GM21619 (cell line): ENCODE data around the gene IGSF23.

Source experiments
- ATAC-seq: cut with Tn5 transposase; IDR thresholded peaks from one replicate; pipeline ENCODE4 v1.9.1; 2021; ENCODE audit not compliant: unreplicated experiment

IGSF23 gene, protein sequence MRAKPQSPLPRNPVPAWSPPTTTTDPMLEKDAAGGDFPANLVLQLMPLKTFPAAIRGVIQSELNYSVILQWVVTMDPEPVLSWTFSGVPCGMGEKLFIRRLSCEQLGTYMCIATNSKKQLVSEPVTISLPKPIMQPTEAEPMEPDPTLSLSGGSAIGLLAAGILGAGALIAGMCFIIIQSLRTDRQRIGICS

GRCh38 chr19:44613295-44614178 is at the start of gene IGSF23:
Gene IGSF23, plus strand, starts transcription at chr19:44613563. Its CDS starts 83 bp downstream, at chr19:44613646.
- ATAC-seq: no peak

- no peak for ATAC-seq
Observed at GRCh38 chr19:44566984-44567383, 46.4 kb upstream of the IGSF23 start.

- no peak for ATAC-seq
Observed at GRCh38 chr19:44567745-44568144, 45.6 kb upstream of the IGSF23 start.

GRCh38 chr19:44570603-44570983 is 42.8 kb upstream of the IGSF23 start:
- no peak for ATAC-seq

GRCh38 chr19:44570984-44571684 is 42.2 kb upstream of the IGSF23 start:
- ATAC-seq: no peak

DNA sequence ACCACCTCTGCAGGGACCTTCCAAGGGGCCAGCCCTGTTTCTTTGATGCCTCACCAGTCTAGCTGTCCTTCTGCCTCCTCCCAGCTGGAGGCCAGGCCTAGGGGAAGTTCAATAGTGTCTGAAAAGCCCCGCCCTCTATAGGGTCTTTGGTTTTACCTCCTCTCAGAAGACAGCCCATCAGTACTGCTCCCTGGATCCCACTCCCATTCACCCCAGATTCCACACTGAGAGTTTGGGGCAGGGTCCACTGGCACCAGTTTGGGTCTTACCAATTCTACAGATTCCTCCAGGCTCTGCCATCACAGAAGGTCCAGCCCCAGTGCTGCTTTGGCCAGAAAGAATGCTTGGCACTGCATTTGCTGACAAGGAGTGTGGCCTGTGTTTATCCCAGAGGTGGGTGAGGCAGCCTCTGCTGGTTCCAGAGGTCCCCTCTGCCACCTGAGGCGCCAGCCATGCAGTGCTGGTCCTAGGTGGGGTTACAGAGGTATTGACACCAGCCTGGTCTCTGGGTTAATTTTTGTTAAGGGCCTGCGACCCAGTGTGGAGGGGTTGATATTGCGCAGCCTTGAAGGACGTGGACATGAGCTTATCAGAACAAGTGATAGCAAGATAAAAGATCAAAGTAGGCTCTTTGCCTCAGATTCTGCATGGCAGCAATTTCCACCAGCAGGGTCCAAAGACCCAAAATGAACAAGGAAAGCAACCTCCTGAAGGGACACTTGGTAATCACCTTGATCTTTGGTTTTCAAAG is 41.4 kb upstream of the IGSF23 start:
- no peak for ATAC-seq

GRCh38 chr19:44572581-44572900 is 40.8 kb upstream of the IGSF23 start:
- no peak for ATAC-seq

GRCh38 chr19:44573183-44573582 is 40.2 kb upstream of the IGSF23 start:
- no peak for ATAC-seq

- no peak for ATAC-seq
Observed at GRCh38 chr19:44573627-44574026, 39.7 kb upstream of the IGSF23 start.

DNA sequence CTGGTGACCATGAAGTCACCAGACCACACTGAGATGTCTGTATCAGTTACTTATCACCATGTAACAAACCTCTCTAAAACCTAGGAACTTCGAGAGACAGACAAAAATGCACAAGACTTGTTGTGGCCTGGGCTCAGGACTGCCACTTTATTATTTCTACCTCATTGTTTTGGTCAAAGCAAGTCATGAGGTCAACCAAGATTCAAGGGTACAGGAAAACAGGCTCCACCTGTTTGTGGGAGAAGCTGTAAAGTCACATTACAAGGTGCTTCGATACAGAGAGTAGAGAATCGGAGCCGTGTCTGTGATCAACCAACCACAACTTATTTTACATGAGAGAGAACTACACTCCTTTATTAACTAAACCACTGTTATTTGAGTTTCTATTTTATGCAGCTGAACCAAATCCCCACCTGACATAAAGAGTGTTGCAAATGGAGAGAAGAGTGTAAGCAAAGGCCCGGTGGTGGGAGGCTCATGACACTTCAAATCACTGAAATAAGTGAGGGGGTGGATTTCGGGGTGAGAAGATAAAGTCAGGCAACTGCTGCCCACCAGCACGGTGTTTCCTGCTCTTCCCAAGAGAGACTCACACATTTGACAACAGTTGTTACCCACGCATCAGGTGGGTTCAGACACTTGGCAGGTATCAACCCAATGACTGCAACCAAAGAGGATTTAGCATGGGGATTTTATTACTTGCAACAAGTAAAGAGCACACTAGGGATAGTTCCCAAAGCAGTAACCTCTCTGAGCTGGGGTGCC is 39.0 kb upstream of the IGSF23 start:
- no peak for ATAC-seq

DNA sequence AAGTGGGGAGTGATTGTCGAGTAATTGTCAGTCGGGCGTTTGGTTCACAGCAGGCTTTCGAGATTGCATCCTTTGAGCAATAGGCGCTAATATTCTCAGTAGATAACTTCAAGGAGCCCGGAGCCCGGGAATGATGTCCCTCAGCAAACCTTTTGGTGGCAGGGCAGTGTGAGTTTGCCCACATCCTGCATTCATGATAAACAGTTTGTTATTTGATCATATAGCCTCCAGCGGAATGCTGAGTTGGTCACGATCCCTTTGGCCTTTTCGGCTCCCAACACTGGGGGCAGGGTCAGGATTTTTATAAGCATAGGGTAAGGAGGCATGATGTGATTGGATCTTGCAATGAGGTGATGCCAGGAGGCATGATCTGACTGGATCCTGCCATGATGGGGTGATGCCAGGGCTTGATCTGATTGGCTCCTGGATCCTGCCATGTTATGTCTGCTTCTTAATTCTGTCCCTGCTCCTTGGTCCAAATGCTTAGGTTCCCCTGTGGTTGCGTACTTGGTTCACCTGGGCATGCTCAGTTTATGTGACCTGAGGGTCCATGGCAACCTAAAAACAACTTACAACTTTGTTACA is 38.2 kb upstream of the IGSF23 start:
- ATAC-seq: no peak

DNA sequence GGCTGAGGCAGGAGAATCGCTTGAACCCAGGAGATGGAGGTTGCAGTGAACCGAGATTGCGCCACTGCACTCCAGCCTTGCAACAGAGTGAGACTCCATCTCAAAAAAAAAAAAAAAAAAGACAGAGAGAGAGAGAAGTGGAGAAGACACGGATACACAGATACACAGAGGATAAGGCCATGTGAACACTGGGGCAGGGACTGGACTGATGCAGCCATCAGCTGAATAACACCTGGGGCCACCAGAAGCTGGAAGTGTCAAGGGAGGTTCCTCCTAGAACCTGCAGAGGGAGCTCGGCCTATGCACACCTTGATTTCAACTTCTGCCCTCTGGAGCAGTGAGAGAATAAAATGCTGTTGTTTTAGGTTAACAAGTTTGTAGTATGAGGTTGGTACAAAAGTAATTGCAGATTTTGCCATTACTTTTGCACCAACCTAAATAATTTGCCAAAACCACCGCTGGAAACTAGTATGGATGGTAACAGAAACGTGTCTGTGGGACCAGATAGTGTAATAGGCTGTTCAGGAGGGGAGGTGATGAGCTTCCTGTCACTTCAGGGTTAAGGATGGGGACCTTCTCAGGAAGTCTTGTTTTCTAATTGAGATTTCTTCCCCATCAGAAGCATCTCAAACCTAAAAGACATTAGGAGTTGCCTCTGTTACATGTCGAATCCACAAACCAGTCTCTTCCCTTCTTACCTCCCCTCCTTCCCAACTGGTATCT is 36.4 kb upstream of the IGSF23 start:
- no peak for ATAC-seq

DNA sequence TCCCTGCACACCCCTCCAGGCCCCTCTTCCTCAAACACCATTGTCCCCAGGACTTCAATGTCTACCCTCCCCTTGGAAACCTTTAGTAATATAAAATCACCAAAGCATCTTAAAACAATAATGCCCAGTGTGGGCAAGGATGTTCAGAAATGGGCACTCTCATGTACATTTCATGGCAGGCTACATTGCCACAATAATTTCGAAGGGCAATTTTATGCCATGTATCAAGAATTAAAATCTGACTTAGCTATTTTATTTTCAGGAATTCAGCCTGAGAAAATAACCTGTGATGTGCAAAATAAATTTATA is 35.8 kb upstream of the IGSF23 start:
- no peak for ATAC-seq

GRCh38 chr19:44579663-44580365 is 33.5 kb upstream of the IGSF23 start:
- ATAC-seq: no peak

DNA sequence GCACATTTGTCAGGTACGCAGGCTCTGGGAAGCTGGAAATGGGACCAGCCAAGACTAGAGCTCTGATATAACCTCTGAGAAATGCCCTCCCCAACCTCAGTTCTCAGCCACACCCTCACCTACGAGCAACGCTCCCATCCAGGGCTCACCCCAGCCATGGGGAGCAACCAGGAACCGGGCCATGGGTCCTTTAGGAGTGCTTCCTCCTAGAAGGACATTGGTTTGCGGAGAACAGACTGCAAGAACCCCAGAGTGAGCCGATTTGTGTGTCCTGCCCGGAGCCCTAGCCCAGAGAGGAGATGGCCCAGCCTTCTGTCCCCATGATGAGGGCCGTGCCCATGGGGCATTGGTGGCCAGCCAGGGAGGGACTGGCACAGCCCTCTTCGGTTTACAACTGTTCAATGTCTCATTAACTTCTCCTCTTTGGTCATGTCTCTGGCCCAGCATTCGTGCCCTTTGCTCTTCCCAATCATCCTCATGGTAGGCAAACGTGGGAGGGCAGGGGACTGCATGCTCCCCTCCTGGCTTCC is 32.9 kb upstream of the IGSF23 start:
- ATAC-seq: no peak

- no peak for ATAC-seq
Observed at GRCh38 chr19:44581288-44581687, 32.1 kb upstream of the IGSF23 start.

- no peak for ATAC-seq
Observed at GRCh38 chr19:44582581-44583265, 30.6 kb upstream of the IGSF23 start.

DNA sequence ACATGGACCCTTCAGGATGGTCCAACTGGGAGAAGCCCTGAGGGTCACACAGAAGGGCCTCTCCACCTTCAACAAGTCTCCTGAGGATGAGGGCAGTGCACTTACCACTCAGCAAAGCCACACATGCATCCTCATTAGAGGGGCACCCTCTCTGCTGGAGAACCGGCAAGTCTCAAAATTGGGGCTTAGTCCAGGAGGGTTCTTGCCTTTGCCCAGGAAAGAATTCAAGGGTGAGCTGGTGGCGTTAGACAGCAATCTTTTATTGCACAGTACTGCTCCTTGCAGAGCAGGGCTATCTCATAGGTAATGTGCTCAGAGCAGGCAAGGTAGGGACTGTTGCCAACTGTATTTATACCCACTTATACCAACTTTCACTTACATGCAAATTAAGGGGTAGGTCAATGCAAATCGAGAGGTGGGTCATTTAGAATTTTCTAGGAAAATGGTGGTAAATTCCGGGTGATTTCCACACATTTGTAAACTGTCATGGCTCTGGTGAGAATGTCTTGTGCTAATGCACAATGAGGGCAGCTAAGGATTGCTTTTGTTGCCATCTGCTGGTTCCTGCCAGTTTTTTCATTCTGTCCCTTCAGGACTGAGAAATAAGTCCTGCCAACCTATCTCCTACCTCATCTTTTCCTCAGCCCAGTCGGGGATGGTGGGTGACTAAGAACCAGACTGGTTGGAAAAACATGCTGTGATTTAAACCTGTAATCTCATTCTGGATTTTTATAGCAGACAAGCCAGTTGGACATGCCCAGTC is 27.8 kb upstream of the IGSF23 start:
- ATAC-seq: no peak
